Measurements from ENCODE around the gene INPP4B.

Gene INPP4B

DNA sequence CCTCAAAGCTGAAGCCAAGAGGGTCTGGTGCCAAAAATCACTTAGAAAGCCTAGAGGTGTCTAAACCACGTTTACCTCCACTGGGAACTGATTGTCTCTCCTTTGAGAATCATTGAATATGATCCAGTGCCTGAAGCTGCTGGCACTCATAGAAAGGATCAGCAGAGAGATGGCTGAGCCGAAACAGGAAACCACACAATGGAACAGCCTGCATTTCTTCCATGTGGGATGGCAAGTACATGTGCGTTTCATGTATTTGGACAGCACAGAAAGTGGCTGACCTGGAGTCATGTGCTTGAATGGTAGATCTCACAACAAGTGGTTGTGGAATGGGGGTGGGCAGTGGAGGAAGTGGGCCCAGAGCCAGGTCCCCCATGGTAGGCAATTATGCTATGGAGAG, 533.7 kb downstream of the INPP4B start:
- Histone ChIP-seq H3K27me3 (ENCODE audit: control insufficient read depth in 1 of 2, insufficient read depth in 2 of 2, low read length in 2 of 2) (no peaks in the 10 kb centered on the region), H3K4me3 (ENCODE audit: low read depth in 1 of 2, low read length in 2 of 2) (no peak overlapping the region), H3K4me1 (ENCODE audit: control insufficient read depth in 1 of 2, insufficient read depth in 2 of 2, low read length in 2 of 2) (peaks cover 15 to 26% of the 10 kb centered on the region in 2 donors), H3K27ac (ENCODE audit: low read depth, low read length) (no peak overlapping the region), H3K9ac (ENCODE audit: low read depth in 1 of 2, low read length in 2 of 2) (no peak overlapping the region), H3K36me3 (ENCODE audit: control insufficient read depth in 1 of 2, insufficient read depth in 2 of 2, low read length in 2 of 2) (peaks cover 0 to 3% of the 10 kb centered on the region in 2 donors), H3K9me3 (ENCODE audit: control insufficient read depth in 1 of 2, low read length in 2 of 2) (no peaks in the 10 kb centered on the region)

DNA sequence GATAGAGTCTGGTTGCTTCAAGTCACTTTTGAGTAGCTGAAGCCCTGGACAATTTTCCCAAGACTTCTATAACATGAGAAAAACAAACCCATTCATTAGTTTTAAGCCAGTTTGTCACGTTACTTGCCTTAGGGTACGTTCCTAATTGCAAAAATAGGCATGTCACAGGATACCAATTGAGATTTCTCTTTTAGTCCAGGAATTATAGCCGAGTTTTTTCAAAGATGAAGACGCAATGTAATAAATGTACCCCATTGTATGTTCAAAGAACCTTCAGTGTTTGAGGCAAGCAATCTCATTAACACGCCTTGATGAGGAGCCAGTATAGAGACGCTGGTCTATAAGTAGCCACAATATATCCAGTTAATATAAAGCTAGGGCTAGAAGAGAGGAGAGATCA, 534.2 kb downstream of the INPP4B start:
- Histone ChIP-seq H3K27ac (ENCODE audit: low read depth, low read length) (no peak overlapping the region), H3K4me1 (ENCODE audit: control insufficient read depth in 1 of 2, insufficient read depth in 2 of 2, low read length in 2 of 2) (peaks cover 15 to 26% of the 10 kb centered on the region in 2 donors), H3K9me3 (ENCODE audit: control insufficient read depth in 1 of 2, low read length in 2 of 2) (no peaks in the 10 kb centered on the region), H3K9ac (ENCODE audit: low read depth in 1 of 2, low read length in 2 of 2) (no peak overlapping the region), H3K27me3 (ENCODE audit: control insufficient read depth in 1 of 2, insufficient read depth in 2 of 2, low read length in 2 of 2) (no peaks in the 10 kb centered on the region), H3K36me3 (ENCODE audit: control insufficient read depth in 1 of 2, insufficient read depth in 2 of 2, low read length in 2 of 2) (peaks cover 0 to 3% of the 10 kb centered on the region in 2 donors), H3K4me3 (ENCODE audit: low read depth in 1 of 2, low read length in 2 of 2) (no peak overlapping the region)

DNA sequence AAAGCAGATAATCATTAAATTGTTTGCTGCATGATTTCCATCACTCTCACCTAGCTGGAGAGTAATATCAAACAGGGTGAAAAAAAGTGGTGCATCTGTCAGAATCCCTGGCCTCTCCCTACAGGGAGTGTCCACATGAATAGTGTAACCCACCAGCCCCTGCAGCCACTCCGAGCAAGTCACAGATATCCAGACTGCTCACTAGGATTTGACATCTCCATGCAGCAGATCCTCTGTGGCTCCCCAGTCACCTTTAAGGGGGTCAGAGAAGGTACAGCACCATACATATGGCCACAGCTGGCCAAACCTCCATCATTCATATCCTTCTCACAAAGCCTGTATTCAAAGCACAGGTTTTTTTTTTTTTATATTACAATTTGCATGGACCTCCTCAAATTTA, 536.3 kb downstream of the INPP4B start:
- Histone ChIP-seq H3K9ac (ENCODE audit: low read depth in 1 of 2, low read length in 2 of 2) (no peak overlapping the region), H3K27ac (ENCODE audit: low read depth, low read length) (no peak overlapping the region), H3K4me1 (ENCODE audit: control insufficient read depth in 1 of 2, insufficient read depth in 2 of 2, low read length in 2 of 2) (peaks cover 11 to 19% of the 10 kb centered on the region in 2 donors), H3K36me3 (ENCODE audit: control insufficient read depth in 1 of 2, insufficient read depth in 2 of 2, low read length in 2 of 2) (peaks cover 0 to 3% of the 10 kb centered on the region in 2 donors), H3K27me3 (ENCODE audit: control insufficient read depth in 1 of 2, insufficient read depth in 2 of 2, low read length in 2 of 2) (no peaks in the 10 kb centered on the region), H3K9me3 (ENCODE audit: control insufficient read depth in 1 of 2, low read length in 2 of 2) (no peaks in the 10 kb centered on the region), H3K4me3 (ENCODE audit: low read depth in 1 of 2, low read length in 2 of 2) (no peak overlapping the region)

DNA sequence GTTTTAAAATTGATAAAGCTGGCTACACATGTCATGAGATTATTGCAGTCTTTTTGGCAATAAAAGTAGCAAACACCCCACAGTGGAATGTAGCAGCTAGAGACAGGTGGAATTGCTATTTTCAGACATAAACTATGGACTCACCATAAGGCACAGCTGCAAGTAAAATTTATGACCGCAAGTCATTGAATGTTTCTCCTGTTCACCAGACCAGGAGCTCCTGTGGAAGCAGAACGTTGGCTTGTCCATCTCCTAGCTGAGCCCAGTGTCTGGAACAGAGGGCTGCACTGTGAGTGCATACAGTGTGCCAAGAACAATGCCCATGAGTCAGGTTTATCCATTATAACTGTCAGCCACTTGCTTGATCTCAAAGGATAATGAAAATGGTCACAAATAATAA, 538.2 kb downstream of the INPP4B start:
- no peak overlapping the region for H3K4me3 ChIP-seq (ENCODE audit: low read depth in 1 of 2, low read length in 2 of 2)
- H3K4me1 ChIP-seq (ENCODE audit: control insufficient read depth in 1 of 2, insufficient read depth in 2 of 2, low read length in 2 of 2), result peaks cover 0 to 6% of the 10 kb centered on the region in 2 donors
- H3K27me3 ChIP-seq (ENCODE audit: control insufficient read depth in 1 of 2, insufficient read depth in 2 of 2, low read length in 2 of 2), result no peaks in the 10 kb centered on the region
- H3K27ac ChIP-seq (ENCODE audit: low read depth, low read length), result no peak overlapping the region
- no peak overlapping the region for H3K9ac ChIP-seq (ENCODE audit: low read depth in 1 of 2, low read length in 2 of 2)
- peaks cover 0 to 3% of the 10 kb centered on the region in 2 donors for H3K36me3 ChIP-seq (ENCODE audit: control insufficient read depth in 1 of 2, insufficient read depth in 2 of 2, low read length in 2 of 2)
- no peaks in the 10 kb centered on the region for H3K9me3 ChIP-seq (ENCODE audit: control insufficient read depth in 1 of 2, low read length in 2 of 2)

DNA sequence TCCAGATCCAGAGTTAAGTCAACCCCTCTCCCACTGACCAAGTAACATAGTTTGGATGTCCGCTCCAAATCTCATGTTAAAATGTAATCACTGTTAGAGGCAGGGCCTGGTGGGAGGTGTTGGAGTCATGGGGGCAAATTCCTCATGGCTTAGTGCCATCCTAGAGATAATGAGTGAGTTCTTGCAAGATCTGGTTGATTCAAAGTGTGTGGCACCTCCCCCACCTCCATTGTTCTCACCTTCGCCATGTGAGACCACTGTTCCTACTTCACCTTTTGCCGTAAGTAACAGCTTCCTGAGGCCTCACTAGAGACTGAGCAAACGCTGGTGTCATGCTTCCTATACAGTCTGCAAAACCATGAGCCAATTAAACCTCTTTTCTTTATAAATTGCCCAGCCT, 548.8 kb downstream of the INPP4B start:
- Histone ChIP-seq H3K9me3 (ENCODE audit: control insufficient read depth in 1 of 2, low read length in 2 of 2) (no peaks in the 10 kb centered on the region), H3K27me3 (ENCODE audit: control insufficient read depth in 1 of 2, insufficient read depth in 2 of 2, low read length in 2 of 2) (no peaks in the 10 kb centered on the region), H3K4me3 (ENCODE audit: low read depth in 1 of 2, low read length in 2 of 2) (no peak overlapping the region), H3K4me1 (ENCODE audit: control insufficient read depth in 1 of 2, insufficient read depth in 2 of 2, low read length in 2 of 2) (no peaks in the 10 kb centered on the region), H3K9ac (ENCODE audit: low read depth in 1 of 2, low read length in 2 of 2) (no peak overlapping the region), H3K27ac (ENCODE audit: low read depth, low read length) (no peak overlapping the region), H3K36me3 (ENCODE audit: control insufficient read depth in 1 of 2, insufficient read depth in 2 of 2, low read length in 2 of 2) (no peaks in the 10 kb centered on the region)

DNA sequence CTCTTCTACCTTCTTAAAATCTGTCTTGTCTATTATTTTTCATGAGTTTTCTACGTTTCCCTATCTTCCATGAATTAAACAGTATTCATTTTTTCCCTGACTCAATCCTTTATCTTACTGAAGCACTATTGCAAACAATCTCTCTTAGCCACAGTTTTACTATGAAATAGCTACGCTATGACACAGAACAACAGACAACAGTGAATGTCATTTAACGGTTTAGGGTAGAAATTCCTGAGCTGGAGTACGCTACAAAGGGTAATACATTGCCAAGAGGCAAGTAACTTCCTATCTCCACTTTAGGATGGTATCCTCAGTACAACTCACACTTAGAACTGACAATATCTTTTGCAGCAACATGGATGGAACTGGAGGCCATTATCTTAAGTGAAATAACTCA, 552.6 kb downstream of the INPP4B start:
- Histone ChIP-seq H3K9ac (ENCODE audit: low read depth in 1 of 2, low read length in 2 of 2) (no peak overlapping the region), H3K27me3 (ENCODE audit: control insufficient read depth in 1 of 2, insufficient read depth in 2 of 2, low read length in 2 of 2) (no peaks in the 10 kb centered on the region), H3K4me1 (ENCODE audit: control insufficient read depth in 1 of 2, insufficient read depth in 2 of 2, low read length in 2 of 2) (no peaks in the 10 kb centered on the region), H3K27ac (ENCODE audit: low read depth, low read length) (no peak overlapping the region), H3K9me3 (ENCODE audit: control insufficient read depth in 1 of 2, low read length in 2 of 2) (no peaks in the 10 kb centered on the region), H3K4me3 (ENCODE audit: low read depth in 1 of 2, low read length in 2 of 2) (no peak overlapping the region), H3K36me3 (ENCODE audit: control insufficient read depth in 1 of 2, insufficient read depth in 2 of 2, low read length in 2 of 2) (peaks cover 0 to 3% of the 10 kb centered on the region in 2 donors)

DNA sequence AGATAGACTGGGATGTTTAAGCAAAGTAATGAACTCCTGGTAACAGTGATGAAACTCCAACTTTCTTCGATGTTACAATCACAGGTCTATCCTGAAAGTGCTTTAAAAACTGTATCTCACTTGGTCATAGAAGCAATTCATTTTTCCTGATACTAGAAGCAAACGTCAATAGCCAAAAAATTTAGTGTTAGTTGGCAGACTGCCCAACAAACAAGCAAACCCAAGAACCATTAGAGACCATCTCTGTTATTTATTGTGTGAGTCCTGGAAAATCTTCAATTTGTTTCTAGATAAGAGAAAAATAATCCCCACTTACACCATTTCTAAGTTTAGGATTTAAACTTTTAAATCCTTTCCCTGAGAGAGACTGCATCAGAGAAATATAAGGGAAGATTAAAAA, 553.9 kb downstream of the INPP4B start:
- H3K9me3 ChIP-seq (ENCODE audit: control insufficient read depth in 1 of 2, low read length in 2 of 2), result no peaks in the 10 kb centered on the region
- H3K27ac ChIP-seq (ENCODE audit: low read depth, low read length), result no peak overlapping the region
- H3K4me1 ChIP-seq (ENCODE audit: control insufficient read depth in 1 of 2, insufficient read depth in 2 of 2, low read length in 2 of 2), result no peaks in the 10 kb centered on the region
- H3K27me3 ChIP-seq (ENCODE audit: control insufficient read depth in 1 of 2, insufficient read depth in 2 of 2, low read length in 2 of 2), result no peaks in the 10 kb centered on the region
- H3K9ac ChIP-seq (ENCODE audit: low read depth in 1 of 2, low read length in 2 of 2), result no peak overlapping the region
- H3K36me3 ChIP-seq (ENCODE audit: control insufficient read depth in 1 of 2, insufficient read depth in 2 of 2, low read length in 2 of 2), result peaks cover 0 to 3% of the 10 kb centered on the region in 2 donors
- H3K4me3 ChIP-seq (ENCODE audit: low read depth in 1 of 2, low read length in 2 of 2), result no peak overlapping the region

DNA sequence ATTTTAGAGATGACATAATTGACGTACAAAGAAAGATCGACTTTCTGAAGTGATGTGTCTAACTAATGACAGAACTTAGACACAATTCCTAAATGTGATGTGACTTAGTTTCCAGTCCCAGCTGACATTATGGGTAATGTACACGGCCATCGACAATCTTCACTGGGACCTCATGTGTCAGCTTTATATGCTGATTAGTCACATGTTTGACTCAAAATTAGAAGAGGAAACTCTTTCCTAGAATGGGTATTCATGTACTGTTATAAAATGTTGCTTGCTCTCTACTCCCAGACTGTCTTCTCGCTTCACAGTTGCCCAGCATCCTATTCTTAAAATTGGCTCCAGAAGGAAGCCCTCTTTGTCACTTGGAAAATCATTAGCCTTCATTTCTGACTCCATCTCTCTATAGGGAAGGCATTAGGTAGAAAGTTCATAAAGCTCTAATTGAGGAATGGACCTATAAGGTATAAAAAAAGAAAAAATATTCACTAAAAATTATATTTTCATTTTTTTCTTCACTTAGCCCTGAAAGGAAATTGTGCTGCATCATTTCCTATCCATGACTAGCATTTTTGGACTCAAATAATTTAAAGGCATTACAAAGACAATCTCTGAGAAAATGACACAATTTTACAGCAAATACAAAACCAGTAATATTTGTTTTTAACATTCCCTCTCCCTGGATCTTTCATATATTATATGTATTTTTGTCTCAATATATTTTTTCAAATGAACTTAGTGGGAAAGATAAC, 554.6 kb downstream of the INPP4B start:
- Histone ChIP-seq H3K36me3 (ENCODE audit: control insufficient read depth in 1 of 2, insufficient read depth in 2 of 2, low read length in 2 of 2) (peaks cover 0 to 3% of the 10 kb centered on the region in 2 donors), H3K4me1 (ENCODE audit: control insufficient read depth in 1 of 2, insufficient read depth in 2 of 2, low read length in 2 of 2) (no peaks in the 10 kb centered on the region), H3K27me3 (ENCODE audit: control insufficient read depth in 1 of 2, insufficient read depth in 2 of 2, low read length in 2 of 2) (no peaks in the 10 kb centered on the region), H3K4me3 (ENCODE audit: low read depth in 1 of 2, low read length in 2 of 2) (no peak overlapping the region), H3K9me3 (ENCODE audit: control insufficient read depth in 1 of 2, low read length in 2 of 2) (no peaks in the 10 kb centered on the region), H3K27ac (ENCODE audit: low read depth, low read length) (no peak overlapping the region), H3K9ac (ENCODE audit: low read depth in 1 of 2, low read length in 2 of 2) (no peak overlapping the region)

DNA sequence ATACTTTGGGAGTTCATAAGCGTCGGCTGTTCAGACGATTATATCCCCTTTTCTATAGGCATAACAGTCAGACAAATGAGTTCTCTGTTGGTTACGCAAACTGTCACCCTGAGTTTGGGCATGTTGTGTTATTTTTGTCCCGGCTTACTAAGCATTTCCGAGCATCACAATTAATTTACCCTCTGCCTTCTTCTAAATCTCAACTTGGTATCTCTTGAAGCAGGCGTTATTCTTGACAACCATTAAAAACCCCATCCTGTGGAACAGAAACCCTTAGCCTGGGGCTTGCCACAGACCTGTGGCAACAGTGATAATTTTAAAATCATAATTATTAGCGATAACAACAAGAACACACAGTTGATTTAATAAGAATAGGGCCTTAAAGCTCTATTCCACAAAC, 558.7 kb downstream of the INPP4B start:
- Histone ChIP-seq H3K36me3 (ENCODE audit: control insufficient read depth in 1 of 2, insufficient read depth in 2 of 2, low read length in 2 of 2) (peaks cover 0 to 3% of the 10 kb centered on the region in 2 donors), H3K4me3 (ENCODE audit: low read depth in 1 of 2, low read length in 2 of 2) (no peak overlapping the region), H3K4me1 (ENCODE audit: control insufficient read depth in 1 of 2, insufficient read depth in 2 of 2, low read length in 2 of 2) (no peaks in the 10 kb centered on the region), H3K9me3 (ENCODE audit: control insufficient read depth in 1 of 2, low read length in 2 of 2) (no peaks in the 10 kb centered on the region), H3K9ac (ENCODE audit: low read depth in 1 of 2, low read length in 2 of 2) (no peak overlapping the region), H3K27me3 (ENCODE audit: control insufficient read depth in 1 of 2, insufficient read depth in 2 of 2, low read length in 2 of 2) (no peaks in the 10 kb centered on the region), H3K27ac (ENCODE audit: low read depth, low read length) (no peak overlapping the region)

DNA sequence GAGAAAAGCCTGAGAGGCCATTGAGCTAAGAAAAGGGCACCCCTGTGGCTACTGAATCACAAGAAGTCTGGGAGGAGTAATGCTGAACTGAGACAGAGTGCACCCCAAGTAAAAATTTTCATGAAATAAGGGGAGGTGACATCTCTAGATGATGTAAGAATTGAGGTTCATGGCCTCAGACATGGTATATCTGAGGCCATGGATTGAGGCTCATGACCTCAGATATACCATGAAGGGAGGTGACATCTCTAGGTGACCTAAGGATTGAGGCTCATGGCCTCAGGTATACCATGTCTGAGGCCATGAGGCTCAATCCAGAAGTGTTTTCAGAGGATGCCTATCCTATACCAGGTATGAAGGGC, 560.9 kb downstream of the INPP4B start:
- no peaks in the 10 kb centered on the region for H3K4me1 ChIP-seq (ENCODE audit: control insufficient read depth in 1 of 2, insufficient read depth in 2 of 2, low read length in 2 of 2)

More for the DNA sequence above, 560.9 kb downstream of the INPP4B start:
- no peak overlapping the region for H3K27ac ChIP-seq (ENCODE audit: low read depth, low read length)
- no peaks in the 10 kb centered on the region for H3K36me3 ChIP-seq (ENCODE audit: control insufficient read depth in 1 of 2, insufficient read depth in 2 of 2, low read length in 2 of 2)
- H3K9ac ChIP-seq (ENCODE audit: low read depth in 1 of 2, low read length in 2 of 2), result no peak overlapping the region
- H3K9me3 ChIP-seq (ENCODE audit: control insufficient read depth in 1 of 2, low read length in 2 of 2), result no peaks in the 10 kb centered on the region
- H3K27me3 ChIP-seq (ENCODE audit: control insufficient read depth in 1 of 2, insufficient read depth in 2 of 2, low read length in 2 of 2), result no peaks in the 10 kb centered on the region
- no peak overlapping the region for H3K4me3 ChIP-seq (ENCODE audit: low read depth in 1 of 2, low read length in 2 of 2)

Measured in duodenal mucosa (tissue), 2 donors.